Activated gamma-delta T cell treated with Interleukin-2 at 50 U/mL for 16 hours (primary cell): Measurements from ENCODE around the gene TENM3.

Experiments
- DNase-seq: peaks from one replicate; pipeline ENCODE4 v3.0.0-alpha.2; 2020

TENM3 gene

DNA sequence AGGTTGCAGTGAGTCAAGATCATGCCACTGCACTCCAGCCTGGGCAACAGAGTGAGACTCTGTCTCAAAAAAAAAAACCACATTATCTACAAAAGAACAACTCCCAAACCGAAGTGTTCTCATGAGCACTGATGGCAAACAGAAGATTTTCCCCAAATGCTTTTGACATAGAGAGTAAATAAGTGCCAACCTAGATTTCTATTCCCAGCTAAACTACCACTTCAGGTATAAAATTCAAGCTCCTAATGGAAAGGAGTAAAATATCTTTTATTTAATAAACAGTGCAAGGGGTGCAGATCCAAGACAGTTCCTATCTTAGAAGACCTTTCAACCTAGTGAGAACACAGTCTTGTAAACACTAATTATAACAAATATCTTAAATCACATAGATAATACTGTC lies 170.3 kb downstream of the TENM3 start:
- no peak for DNase-seq

GRCh38 chr4:182415116-182415515 lies 171.9 kb downstream of the TENM3 start:
- no peak for DNase-seq

DNA sequence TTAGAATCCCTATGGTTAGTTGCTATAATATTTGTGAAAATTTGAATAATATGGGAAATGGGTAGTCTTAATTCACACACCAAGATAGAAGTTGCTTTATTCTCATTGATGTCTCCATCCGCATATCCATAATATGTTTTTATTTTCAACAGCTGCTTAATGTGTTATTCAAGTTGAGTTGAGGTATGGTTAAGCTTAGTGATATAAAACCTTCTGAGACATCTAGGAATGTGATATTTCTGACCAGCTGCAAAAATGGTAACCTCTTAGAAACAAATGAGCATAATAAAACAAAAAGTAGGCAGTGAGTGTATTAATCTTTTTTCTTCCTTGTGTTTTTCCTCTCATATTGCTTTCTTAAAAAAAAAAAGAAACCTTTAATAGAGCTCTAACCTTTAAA lies 172.9 kb downstream of the TENM3 start:
- no peak for DNase-seq

GRCh38 chr4:182418054-182418734 lies 175.0 kb downstream of the TENM3 start:
- DNase-seq, result no peak

- DNase-seq, result no peak
Observed at GRCh38 chr4:182420189-182420588, 177.0 kb downstream of the TENM3 start.

DNA sequence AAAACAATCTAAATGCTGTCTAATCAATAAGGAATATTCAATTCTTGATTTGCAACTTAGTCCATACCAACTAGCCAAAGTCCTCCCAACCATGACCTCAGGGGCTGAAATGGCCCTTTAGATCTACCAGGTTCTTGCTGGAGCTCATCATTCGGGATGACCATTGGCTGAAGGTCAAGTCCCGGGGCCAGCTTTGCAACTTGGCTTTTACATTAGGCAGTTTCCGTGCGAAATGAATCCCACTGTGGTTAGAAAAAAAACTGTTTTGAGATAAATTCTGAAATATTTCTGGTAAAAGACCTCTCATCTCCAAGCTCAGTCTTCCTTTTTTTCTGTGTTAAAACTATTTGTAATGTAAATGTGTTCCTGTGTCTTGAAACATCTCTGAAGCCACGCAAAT lies 178.6 kb downstream of the TENM3 start:
- DNase-seq, result no peak

DNA sequence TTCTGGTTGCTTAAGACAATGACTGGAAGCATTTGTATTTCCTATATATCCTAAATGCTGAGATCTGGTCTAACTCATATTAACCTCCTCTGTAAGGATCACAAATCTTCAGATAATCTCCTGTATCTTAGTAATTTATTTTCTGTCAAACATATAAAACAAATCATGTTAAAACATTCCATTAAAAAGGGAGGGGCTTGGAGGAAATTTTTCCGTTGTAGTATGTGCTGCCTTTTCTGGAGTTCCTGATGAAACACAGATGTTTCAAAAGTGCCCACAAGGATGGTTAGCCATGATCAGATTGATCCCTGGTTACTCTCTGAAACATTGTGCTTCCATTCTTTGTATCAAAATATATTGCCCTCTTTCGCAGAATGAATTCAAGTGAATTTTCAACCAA lies 182.1 kb downstream of the TENM3 start:
- DNase-seq, result no peak

DNA sequence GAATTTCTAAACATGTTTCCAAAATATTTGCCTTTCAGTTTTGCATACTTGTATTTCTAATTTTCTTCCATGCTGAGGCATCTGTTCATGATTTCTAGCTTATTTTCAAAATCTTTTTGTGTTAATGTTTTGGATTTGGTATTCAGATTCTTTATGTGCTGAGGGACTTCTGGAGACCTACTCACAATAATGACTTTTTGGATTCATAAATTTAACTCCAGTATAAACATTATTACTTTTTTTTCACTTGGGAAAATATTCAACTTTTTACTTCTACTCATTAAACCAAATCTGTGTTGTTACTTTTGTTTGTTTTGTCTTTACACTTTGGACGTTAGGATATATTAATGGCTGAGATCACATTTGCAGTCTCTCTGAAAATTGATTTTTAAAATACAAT lies 183.7 kb downstream of the TENM3 start:
- DNase-seq, result no peak

- no peak for DNase-seq
Observed at GRCh38 chr4:182427554-182427953, 184.4 kb downstream of the TENM3 start.

GRCh38 chr4:182429896-182430295 lies 186.7 kb downstream of the TENM3 start:
- no peak for DNase-seq

- DNase-seq, result no peak
Observed at GRCh38 chr4:182432819-182433218, 189.6 kb downstream of the TENM3 start.

DNA sequence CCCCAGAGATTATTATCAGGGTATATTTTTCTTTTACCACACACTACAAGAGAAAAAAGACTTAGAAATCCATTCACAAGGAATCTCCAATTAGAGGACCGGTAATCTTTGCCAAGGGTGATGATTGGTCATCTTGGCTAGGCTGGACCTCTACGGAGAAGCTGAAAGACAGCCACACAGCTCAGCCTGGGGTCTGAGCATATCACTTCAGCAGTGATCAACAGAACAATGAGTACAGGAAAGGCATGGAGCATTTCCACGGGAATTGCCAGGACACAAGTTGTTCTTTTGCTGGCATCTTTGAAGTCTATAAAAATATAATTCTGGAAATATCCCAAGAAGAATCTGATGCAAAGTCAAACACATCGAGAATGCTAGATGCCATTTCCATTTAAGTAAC lies 191.5 kb downstream of the TENM3 start:
- DNase-seq, result no peak

GRCh38 chr4:182435401-182435800 lies 192.2 kb downstream of the TENM3 start:
- no peak for DNase-seq

DNA sequence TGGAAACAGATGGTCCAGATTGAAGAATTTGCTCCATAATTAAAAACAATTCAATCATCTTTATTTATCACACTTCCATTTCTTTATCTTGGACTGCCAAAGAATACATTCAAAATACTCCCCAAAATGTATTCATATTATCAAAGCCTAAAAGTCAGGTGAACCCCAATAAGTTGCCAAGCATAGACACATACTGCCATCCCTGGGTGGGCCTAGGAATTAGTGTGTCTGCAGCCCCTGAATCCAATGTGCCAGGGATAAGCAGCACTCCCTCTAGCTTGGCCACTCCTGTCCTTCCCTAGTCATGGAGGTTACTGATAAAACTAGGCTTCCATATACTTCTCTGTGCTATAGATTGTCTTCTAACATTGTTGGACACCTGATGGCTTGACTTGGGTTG lies 199.9 kb downstream of the TENM3 start:
- DNase-seq, result no peak

GRCh38 chr4:182447767-182448280 lies 204.6 kb downstream of the TENM3 start:
- no peak for DNase-seq

DNA sequence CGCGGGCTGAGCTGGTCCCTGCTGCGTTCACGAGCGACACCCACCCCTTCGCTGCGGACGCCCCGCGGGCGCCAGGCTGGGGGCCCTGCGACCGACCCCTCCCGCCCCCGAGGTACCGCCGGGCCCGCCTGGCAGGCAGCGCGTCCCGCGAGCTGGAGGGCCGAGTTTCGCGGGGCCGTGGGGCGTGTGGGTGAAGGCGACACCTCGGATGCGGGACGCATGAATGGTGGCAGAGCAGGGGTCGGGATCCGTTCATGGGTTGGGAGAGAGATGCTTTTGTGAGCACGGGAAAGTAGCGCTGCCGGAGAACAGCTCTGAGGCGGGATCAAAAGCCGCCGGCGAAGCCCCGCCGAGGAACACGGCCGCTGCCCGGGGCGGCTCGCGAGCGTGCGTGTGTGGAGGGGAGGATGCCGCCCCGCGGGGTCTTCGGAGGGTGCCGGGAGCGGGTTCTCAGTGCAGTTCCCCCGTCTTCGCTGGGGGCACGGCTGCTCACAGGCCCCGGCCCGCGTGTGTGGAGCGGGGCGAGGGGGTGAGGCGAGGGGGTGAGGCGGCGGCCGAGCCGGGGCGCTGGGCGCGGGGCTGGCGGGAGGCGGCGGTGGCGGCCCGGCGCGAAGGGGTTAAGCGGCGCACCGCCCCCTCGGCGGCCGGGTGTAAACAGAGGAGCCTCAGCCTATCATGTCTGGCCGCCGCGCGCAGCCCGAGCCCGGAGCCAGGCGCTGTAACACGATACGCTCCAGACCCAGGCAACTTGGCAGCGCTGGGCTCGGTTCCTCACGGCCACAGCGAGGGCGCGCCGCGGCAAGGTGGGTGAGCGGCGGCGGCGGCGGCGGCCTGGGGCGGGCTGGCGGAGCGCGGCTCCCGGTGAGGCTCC lies 205.3 kb downstream of the TENM3 start:
- peak; percentile 10 for DNase-seq

GRCh38 chr4:182449186-182449929 lies 206.2 kb downstream of the TENM3 start:
- no peak for DNase-seq

DNA sequence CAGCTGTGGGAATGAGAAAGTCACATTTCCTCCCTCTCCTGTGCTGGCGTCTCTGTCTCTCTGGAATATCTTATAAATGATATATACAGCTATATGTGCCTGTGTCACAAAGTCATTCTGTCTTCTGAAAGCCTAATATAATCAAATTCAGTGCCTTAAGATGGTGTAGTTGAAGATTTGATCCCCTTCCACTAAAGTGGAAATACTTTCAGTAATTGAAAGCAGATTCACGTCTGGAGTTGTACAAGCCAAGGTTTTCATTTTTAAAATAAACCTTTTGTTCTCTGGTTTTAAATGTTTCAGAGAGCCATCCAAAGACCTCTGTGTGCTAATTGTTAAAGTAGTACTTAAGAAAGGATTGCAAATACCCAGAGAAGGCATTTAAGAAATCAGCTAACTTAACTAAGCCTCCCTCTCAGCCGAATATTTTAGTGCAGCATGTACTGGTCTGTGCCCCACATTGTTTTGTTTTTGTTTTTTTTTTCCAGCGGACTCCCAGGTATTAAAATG lies 206.8 kb downstream of the TENM3 start:
- no peak for DNase-seq

- no peak for DNase-seq
Observed at GRCh38 chr4:182451441-182451840, 208.2 kb downstream of the TENM3 start.

- no peak for DNase-seq
Observed at GRCh38 chr4:182453830-182454229, 210.6 kb downstream of the TENM3 start.

DNA sequence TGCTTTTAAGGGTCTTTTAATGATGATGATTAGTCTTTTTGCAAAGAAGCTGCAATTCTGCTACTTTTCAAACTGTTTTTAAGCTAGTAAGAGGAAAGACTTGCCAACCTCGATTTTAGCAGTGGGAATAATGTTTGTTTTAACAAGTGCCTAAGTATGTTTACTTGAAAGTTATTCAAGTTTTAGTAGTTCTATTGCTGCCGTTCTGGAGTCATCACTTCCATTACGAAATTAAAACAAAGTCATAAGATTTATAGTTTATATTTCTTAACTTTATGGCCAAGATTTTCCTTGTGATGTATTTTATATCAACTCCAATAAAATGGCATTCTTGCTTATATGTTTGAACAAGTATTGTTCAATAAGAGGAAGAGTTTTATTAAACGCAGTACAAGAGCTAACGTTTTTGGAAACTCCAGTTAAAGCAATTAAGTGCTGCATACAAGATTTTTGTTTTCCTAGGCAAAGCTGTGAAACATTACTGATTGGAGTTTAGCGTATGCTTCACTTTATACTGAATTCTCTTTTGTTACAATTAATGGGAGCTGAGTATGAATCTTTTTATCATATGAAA lies 211.3 kb downstream of the TENM3 start:
- no peak for DNase-seq

DNA sequence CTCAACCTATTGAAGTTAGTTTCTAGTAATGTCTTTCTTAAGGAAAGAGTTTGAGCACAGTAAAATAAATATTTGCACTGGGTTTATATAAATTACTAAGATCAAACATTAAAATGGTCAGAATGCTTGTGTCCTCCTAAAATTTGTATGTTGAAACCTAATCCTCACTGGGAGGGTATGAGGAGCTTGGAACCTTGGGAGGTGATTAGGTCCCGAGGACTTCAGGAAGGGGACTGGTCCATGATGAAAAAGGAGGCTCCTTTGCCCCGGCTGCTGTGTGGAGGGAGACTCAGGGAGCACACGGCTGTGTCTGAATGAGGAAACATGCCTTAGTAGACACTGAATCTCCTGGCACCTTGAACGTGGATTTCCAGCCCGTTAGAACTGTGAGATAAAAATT lies 221.9 kb downstream of the TENM3 start:
- no peak for DNase-seq

GRCh38 chr4:182465979-182466378 lies 222.8 kb downstream of the TENM3 start:
- DNase-seq, result no peak
